ENCODE results near the gene C17orf113.

DNA sequence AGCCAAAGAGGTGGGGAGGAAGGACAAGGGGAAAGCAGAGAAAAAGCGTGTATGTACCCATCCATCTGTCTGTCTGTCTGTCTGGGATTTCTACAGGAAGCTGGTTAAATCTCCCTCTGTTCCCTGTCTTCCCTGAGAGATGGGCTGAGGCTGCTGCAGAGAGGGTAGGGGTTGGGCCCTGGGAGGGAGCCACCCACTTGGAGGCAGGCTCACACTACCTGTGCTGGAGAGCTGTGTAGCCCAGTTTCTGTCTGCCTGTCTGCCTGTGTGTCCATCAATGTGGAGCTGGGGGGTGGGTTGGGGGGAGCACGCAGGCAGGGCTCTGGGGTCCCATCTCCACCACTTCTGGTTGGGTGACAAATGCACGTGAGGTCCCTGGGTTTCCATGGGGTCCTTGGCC lies 18.6 kb upstream of the C17orf113 start:
- TF ChIP-seq CTCF (IDR thresholded peaks at IDR 0.05; ENCODE audit: poor library complexity) (no peak), EZH2 (IDR thresholded peaks at IDR 0.05; ENCODE audit: borderline replicate concordance) (no peak), EZH2phosphoT487 (IDR thresholded peaks at IDR 0.05; ENCODE audit: low read depth, severe bottlenecking, unreplicated experiment) (no peak)
